ENCODE results near the gene GNG7. TPM values are rescaled to one million over a fixed set of nuclear protein-coding genes. Genes with fewer than 3 reads are reported as not detected.
A peak's percentile ranks its signal among the peaks of the same experiment; 100 is the strongest.
"Not testable (repeated sequence)": the region's sequence is repeated elsewhere in the genome, so short reads cannot be mapped to it uniquely, and the experiment has no call there.

Gene GNG7
- total RNA-seq, 6 experiments from 2014 or later: 1.3 to 3.7 (median 2.3) TPM

GRCh38 chr19:2511991-2512390 is 190.5 kb downstream of the GNG7 start:
- Histone ChIP-seq H3K36me3 (no peaks in the 10 kb centered on the region), H3K27ac (no peak overlapping the region), H3K9me3 (no peaks in the 10 kb centered on the region), H3K4me1 (peaks cover 0 to under 1% (median 0%) of the 10 kb centered on the region in 4 donors), H3K27me3 (no peaks in the 10 kb centered on the region), H3K4me3 (no peak overlapping the region)
- intact Hi-C loops (cut with DNase I): no loop called here
- DNase-seq: no peak
- TF ChIP-seq, protein P1, sequence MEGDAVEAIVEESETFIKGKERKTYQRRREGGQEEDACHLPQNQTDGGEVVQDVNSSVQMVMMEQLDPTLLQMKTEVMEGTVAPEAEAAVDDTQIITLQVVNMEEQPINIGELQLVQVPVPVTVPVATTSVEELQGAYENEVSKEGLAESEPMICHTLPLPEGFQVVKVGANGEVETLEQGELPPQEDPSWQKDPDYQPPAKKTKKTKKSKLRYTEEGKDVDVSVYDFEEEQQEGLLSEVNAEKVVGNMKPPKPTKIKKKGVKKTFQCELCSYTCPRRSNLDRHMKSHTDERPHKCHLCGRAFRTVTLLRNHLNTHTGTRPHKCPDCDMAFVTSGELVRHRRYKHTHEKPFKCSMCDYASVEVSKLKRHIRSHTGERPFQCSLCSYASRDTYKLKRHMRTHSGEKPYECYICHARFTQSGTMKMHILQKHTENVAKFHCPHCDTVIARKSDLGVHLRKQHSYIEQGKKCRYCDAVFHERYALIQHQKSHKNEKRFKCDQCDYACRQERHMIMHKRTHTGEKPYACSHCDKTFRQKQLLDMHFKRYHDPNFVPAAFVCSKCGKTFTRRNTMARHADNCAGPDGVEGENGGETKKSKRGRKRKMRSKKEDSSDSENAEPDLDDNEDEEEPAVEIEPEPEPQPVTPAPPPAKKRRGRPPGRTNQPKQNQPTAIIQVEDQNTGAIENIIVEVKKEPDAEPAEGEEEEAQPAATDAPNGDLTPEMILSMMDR (IDR thresholded peaks at IDR 0.05): no peak
- no peak for TF ChIP-seq POLR2A (IDR thresholded peaks at IDR 0.05)
- 71% methylated on average over 15 of the region's 21 CpGs for WGBS (ENCODE audit: insufficient coverage, low coverage, low lambda C conversion rate, missing lambda C conversion rate)
- no peak for ATAC-seq

DNA sequence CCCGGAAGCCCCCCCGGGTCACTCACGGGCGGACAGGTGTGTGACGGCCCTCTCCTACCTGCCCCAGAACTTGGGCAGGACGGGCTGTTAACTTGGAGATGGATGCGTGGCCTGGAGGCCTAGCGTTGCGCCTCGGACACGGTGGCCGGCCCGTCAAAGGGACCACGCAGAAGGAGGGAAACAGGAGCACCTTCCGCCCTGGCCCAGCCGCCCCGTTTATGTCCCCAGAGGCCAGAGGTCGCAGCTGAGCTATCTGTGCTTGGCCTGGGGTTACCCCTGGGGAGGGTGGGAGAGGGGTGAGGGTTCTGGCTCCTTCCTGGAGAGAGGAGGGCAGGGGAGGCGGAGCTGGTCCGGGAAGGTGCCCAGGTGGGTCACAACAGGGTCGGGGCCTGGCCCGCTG is 190.9 kb downstream of the GNG7 start:
- no peak for ATAC-seq
- Histone ChIP-seq H3K36me3 (no peaks in the 10 kb centered on the region), H3K27me3 (no peaks in the 10 kb centered on the region), H3K9me3 (no peaks in the 10 kb centered on the region), H3K4me1 (peaks cover 0 to 5% (median 1%) of the 10 kb centered on the region in 4 donors), H3K27ac (no peak overlapping the region), H3K4me3 (no peak overlapping the region)
- TF ChIP-seq, protein P1 (IDR thresholded peaks at IDR 0.05): no peak
- TF ChIP-seq POLR2A (IDR thresholded peaks at IDR 0.05): no peak
- intact Hi-C loops (cut with DNase I): no loop called here
- 68% methylated on average over 4 of the region's 22 CpGs for WGBS (ENCODE audit: insufficient coverage, low coverage, low lambda C conversion rate, missing lambda C conversion rate)
- DNase-seq: no peak

- WGBS (ENCODE audit: insufficient coverage, low coverage, low lambda C conversion rate, missing lambda C conversion rate): 85% methylated on average over 6 of the region's 8 CpGs
- H3K9me3 ChIP-seq: no peaks in the 10 kb centered on the region
- H3K4me3 ChIP-seq: no peak overlapping the region
- peaks cover 0 to 6% (median 1%) of the 10 kb centered on the region in 4 donors for H3K4me1 ChIP-seq
- ATAC-seq (no peak), DNase-seq (no peak)
- no peaks in the 10 kb centered on the region for H3K36me3 ChIP-seq
- no peak for TF ChIP-seq POLR2A (IDR thresholded peaks at IDR 0.05)
- TF ChIP-seq, protein P1 (IDR thresholded peaks at IDR 0.05): no peak
- intact Hi-C loops (cut with DNase I): no loop called here
- H3K27ac ChIP-seq: no peak overlapping the region
- H3K27me3 ChIP-seq: no peaks in the 10 kb centered on the region
These were observed 193.4 kb downstream of the GNG7 start for GRCh38 chr19:2509096-2509495.

- DNase-seq (peak; percentile 57 to 80 (median 77)), ATAC-seq (peak; percentile 96 to 98 (median 97))
- TF ChIP-seq POLR2A (IDR thresholded peaks at IDR 0.05): peak; percentile 62
- TF ChIP-seq, protein P1 (IDR thresholded peaks at IDR 0.05): no peak
- Histone ChIP-seq H3K9me3 (no peaks in the 10 kb centered on the region), H3K4me1 (peaks cover 0 to 6% (median 1%) of the 10 kb centered on the region in 4 donors), H3K27ac (peak overlapping the region; percentile 21 to 75 (median 34)), H3K27me3 (no peaks in the 10 kb centered on the region), H3K36me3 (no peaks in the 10 kb centered on the region), H3K4me3 (peak overlapping the region in 1 of 3 donors; percentile 24)
- intact Hi-C loops (cut with DNase I): no loop called here
- WGBS (ENCODE audit: insufficient coverage, low coverage, low lambda C conversion rate, missing lambda C conversion rate): 7% methylated on average over 8 of the region's 12 CpGs
These were observed 195.4 kb downstream of the GNG7 start for GRCh38 chr19:2507109-2507508.

DNA sequence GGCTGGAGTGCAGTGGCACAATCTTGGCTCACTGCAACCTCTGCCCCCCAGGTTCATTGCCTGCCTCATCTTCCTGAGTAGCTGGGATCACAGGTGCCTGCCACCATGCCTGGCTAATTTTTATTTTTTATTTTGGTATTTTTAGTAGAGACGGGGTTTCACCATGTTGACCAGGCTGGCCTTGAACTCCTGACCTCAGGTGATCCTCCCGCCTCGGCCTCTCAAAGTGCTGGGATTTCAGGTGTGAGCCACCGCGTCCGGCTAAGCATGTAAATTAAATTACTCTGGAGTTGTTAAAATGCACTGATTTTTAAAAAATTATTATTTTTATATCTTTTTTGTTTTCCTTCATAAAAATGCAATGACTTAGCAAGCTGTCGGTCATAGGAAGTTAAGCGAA is 195.8 kb downstream of the GNG7 start:
- H3K27me3 ChIP-seq; DNase-seq; intact Hi-C loops (cut with DNase I); H3K9me3 ChIP-seq; H3K4me1 ChIP-seq; H3K36me3 ChIP-seq: not testable (repeated sequence)
- peak in 1 of 4 donors; percentile 4 for ATAC-seq
- peak overlapping the region in 1 of 3 donors; percentile 24 for H3K4me3 ChIP-seq
- H3K27ac ChIP-seq: peak overlapping the region; percentile 21 to 75 (median 34)
- WGBS (ENCODE audit: insufficient coverage, low coverage, low lambda C conversion rate, missing lambda C conversion rate): 35% methylated on average over 8 of the region's 8 CpGs

Measured in right lobe of liver (tissue), 6 donors.